OCI-LY3 (cell line): Measurements from ENCODE around the gene HAPSTR1.
A peak's percentile ranks its signal among the peaks of the same experiment; 100 is the strongest.

Experiments
- H2AFZ ChIP-seq: fragments of 200-600, 300-600 bp; shearing (Covaris generic); 2 replicates; pipeline ENCODE4 v1.6.0; 2014; ENCODE audit warnings: antibody characterized with exemption, low read depth, low read length
- H3K27ac ChIP-seq: fragments of 200-600, 300-600 bp; sonication (generic); 2 replicates; pipeline ENCODE4 v1.5.1; 2014; ENCODE audit warnings: mild to moderate bottlenecking, low read length, moderate library complexity, mixed read lengths
- H3K27me3 ChIP-seq: fragments of 200-600, 300-600 bp; sonication (generic); 2 replicates; pipeline ENCODE4 v1.6.1; 2014; ENCODE audit warnings: low read depth, low read length, mixed read lengths
- H3K36me3 ChIP-seq: fragments of 200-600, 300-600 bp; sonication (generic); replicated peaks from 2 replicates; pipeline ENCODE3; 2014; ENCODE audit warnings: low read depth, low read length, mixed read lengths
- H3K4me1 ChIP-seq: fragments of 300-600, 200-600 bp; sonication (generic); 2 replicates; pipeline ENCODE4 v1.6.1; 2014; ENCODE audit warnings: low read length, mixed read lengths
- H3K4me2 ChIP-seq: fragments of 200-600, 300-600 bp; sonication (generic); 2 replicates; pipeline ENCODE4 v1.6.1; 2014; ENCODE audit warnings: low read length, mixed read lengths
- H3K4me3 ChIP-seq: fragments of 300-600, 200-600 bp; sonication (generic); 2 replicates; pipeline ENCODE4 v1.5.1; 2014; ENCODE audit warnings: antibody characterized with exemption, mild to moderate bottlenecking, low read length, moderate library complexity
- H3K79me2 ChIP-seq: fragments of 300-600, 200-600 bp; shearing (Covaris generic); 2 replicates; pipeline ENCODE4 v1.6.1; 2014; ENCODE audit warnings: mild to moderate bottlenecking, low read length, mixed read lengths
- H3K9ac ChIP-seq: fragments of 300-600, 200-600 bp; shearing (Covaris generic); 2 replicates; pipeline ENCODE4 v1.6.0; 2014; ENCODE audit warnings: mild to moderate bottlenecking, low read length, moderate library complexity
- H3K9me3 ChIP-seq: fragments of 200-600, 300-600 bp; shearing (Covaris generic); 2 replicates; pipeline ENCODE4 v1.6.1; 2014; ENCODE audit warnings: low read length, mixed read lengths; ENCODE audit not compliant: insufficient read depth
- H4K20me1 ChIP-seq: fragments of 200-600, 300-600 bp; sonication (generic); 2 replicates; pipeline ENCODE4 v1.6.1; 2016; ENCODE audit warnings: low read length, mixed read lengths; ENCODE audit not compliant: insufficient read depth
- CTCF ChIP-seq: fragments of 200-600, 300-600 bp; sonication (generic); IDR thresholded peaks from 2 replicates; pipeline ENCODE4 v1.5.1; 2014; ENCODE audit warnings: antibody characterized with exemption, low read length, low read depth
- EZH2phosphoT487 ChIP-seq: fragments of 200-600 bp; shearing (Covaris generic); IDR thresholded peaks from 2 replicates; pipeline ENCODE4 v1.6.1; 2018; ENCODE audit warnings: antibody characterized with exemption, mixed run types, low read depth

Gene HAPSTR1

DNA sequence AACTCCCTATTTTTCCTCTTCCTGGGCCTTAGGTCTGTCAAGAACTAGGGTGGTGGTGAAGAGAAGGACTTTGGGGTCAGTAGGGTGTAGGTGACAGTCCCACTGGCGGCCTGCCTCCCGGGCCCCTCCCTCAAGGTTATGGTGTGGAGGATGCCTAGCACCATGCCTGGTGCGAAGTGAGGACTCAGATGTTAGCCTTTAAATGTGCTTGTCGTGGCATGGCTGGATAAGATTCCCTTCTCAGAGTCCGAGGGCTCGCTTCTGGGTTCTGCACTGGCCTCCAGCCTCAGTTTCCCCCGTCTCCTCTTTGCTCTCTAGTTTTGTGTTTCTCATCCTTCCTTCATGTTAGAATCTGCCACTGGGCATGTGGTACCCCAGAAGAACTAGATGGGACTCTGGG lies 32.0 kb downstream of the HAPSTR1 start:
- H3K9ac ChIP-seq = no peak overlapping the region
- no peak for TF ChIP-seq EZH2phosphoT487
- TF ChIP-seq CTCF = no peak
- no peak overlapping the region for H3K4me2 ChIP-seq
- H2AFZ ChIP-seq = no peak overlapping the region
- H3K79me2 ChIP-seq = peaks cover 32% of the 10 kb centered on the region
- H3K9me3 ChIP-seq = no peaks in the 10 kb centered on the region
- peaks cover 35% of the 10 kb centered on the region for H3K36me3 ChIP-seq
- H3K27ac ChIP-seq = no peak overlapping the region
- H3K27me3 ChIP-seq = no peaks in the 10 kb centered on the region
- H3K4me3 ChIP-seq = no peak overlapping the region
- peaks cover 28% of the 10 kb centered on the region for H3K4me1 ChIP-seq
- peaks cover 40% of the 10 kb centered on the region for H4K20me1 ChIP-seq

DNA sequence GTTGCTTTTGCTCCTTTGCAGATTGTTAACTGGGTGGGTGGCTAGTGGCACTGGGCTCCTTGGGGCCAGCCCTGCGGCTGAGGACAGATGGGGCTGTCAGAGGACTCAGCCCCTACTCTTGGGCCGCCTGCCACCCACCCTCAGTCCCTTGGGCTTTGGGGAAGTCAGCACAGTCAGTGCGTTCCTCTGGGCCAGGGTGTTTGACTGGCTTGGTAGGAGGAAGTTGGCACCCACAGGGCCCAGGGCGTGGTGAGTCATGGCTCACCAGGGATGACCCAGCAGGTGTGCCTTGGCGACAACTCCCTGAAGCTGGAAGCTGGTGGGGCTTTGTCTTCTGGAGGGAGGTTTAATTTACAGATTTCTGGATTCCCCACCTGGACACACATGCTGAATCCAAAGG lies 32.4 kb downstream of the HAPSTR1 start:
- H3K9ac ChIP-seq = no peak overlapping the region
- H3K27me3 ChIP-seq = no peaks in the 10 kb centered on the region
- H3K36me3 ChIP-seq = peaks cover 30% of the 10 kb centered on the region
- H3K79me2 ChIP-seq = peaks cover 28% of the 10 kb centered on the region
- no peak overlapping the region for H3K27ac ChIP-seq
- H3K9me3 ChIP-seq = no peaks in the 10 kb centered on the region
- H3K4me2 ChIP-seq = no peak overlapping the region
- no peak overlapping the region for H3K4me3 ChIP-seq
- H4K20me1 ChIP-seq = peaks cover 35% of the 10 kb centered on the region
- peaks cover 28% of the 10 kb centered on the region for H3K4me1 ChIP-seq
- no peak overlapping the region for H2AFZ ChIP-seq
- no peak for TF ChIP-seq EZH2phosphoT487
- TF ChIP-seq CTCF = no peak

DNA sequence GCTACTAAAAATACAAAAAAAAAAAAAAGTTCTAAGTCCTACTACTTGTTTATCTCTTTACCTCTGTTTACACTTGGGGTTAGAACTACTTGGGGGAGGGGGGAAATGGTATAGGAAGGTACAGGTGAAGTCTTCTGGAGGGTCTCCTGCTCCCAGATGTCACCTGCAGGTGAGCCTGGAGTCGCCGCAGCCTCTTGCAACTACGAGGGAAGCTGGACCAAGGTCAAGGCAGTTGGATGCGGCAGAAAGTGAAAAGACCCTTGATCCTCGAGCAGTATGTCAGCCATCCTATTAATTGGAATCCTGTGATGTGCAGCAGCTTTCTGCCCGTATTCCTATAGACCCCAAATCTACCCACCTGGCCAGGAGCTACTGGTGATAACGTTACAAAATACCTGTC lies 33.0 kb downstream of the HAPSTR1 start:
- H3K79me2 ChIP-seq = peaks cover 23% of the 10 kb centered on the region
- H2AFZ ChIP-seq = no peak overlapping the region
- no peak overlapping the region for H3K4me3 ChIP-seq
- H3K4me1 ChIP-seq = peaks cover 28% of the 10 kb centered on the region
- no peaks in the 10 kb centered on the region for H3K9me3 ChIP-seq
- TF ChIP-seq CTCF = no peak
- TF ChIP-seq EZH2phosphoT487 = no peak
- H3K27me3 ChIP-seq = no peaks in the 10 kb centered on the region
- H3K27ac ChIP-seq = no peak overlapping the region
- H3K36me3 ChIP-seq = peaks cover 27% of the 10 kb centered on the region
- no peak overlapping the region for H3K4me2 ChIP-seq
- no peak overlapping the region for H3K9ac ChIP-seq
- peaks cover 34% of the 10 kb centered on the region for H4K20me1 ChIP-seq

DNA sequence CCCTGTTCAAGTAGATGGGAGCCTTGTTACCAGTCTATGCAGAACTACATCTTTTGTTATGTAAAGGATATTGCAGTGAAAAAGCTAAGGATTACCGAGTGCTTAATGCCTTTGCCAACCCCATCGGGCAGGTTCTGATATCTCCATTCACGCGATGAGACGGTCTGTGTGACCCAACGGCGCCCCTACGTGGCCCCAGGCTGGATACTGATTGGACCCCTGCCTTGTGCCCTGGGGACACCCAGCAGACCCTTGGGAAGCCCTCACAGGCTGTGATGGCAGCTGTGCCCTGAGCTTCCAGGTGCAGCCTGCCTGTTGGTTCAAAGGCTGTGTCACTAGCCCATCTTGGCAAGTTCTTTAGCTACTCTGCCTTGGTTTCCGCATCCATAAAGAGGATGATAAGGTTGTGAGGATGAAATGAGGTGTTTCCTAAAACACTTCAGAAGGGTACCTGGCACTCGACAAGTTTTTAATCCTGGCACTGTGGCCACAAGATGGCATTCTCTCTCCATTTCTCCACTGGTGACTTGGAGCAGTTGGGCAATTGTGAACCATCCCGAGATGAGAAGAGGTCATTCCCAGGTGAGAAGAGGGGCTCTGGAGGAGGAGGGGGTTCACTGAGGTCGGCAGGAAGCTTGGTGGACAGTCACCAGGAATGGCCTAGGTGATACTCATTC lies 33.6 kb downstream of the HAPSTR1 start:
- no peak overlapping the region for H3K9ac ChIP-seq
- no peaks in the 10 kb centered on the region for H3K27me3 ChIP-seq
- TF ChIP-seq CTCF = peak; percentile 12; the same call in 1 of the 2 replicates
- no peak for TF ChIP-seq EZH2phosphoT487
- H3K4me1 ChIP-seq = peaks cover 28% of the 10 kb centered on the region
- peaks cover 34% of the 10 kb centered on the region for H4K20me1 ChIP-seq
- no peak overlapping the region for H3K4me2 ChIP-seq
- H3K4me3 ChIP-seq = no peak overlapping the region
- H3K9me3 ChIP-seq = no peaks in the 10 kb centered on the region
- peaks cover 25% of the 10 kb centered on the region for H3K36me3 ChIP-seq
- peaks cover 18% of the 10 kb centered on the region for H3K79me2 ChIP-seq
- no peak overlapping the region for H2AFZ ChIP-seq
- H3K27ac ChIP-seq = no peak overlapping the region
